K562 (cell line): ENCODE results near the gene NARF. TPM values are rescaled to one million over a fixed set of nuclear protein-coding genes. Genes with fewer than 3 reads are reported as not detected.
A peak's percentile ranks its signal among the peaks of the same experiment; 100 is the strongest.

ENCODE experiments used
- BRD4 ChIP-seq: fragments of 200-600 bp; sonication (generic); IDR thresholded peaks from 2 replicates; pipeline ENCODE4 v1.6.1; 2017; ENCODE audit warnings: inconsistent platforms
- BRF1 ChIP-seq: IDR thresholded peaks from 3 replicates; pipeline ENCODE4 v1.6.1; 2011; ENCODE audit warnings: borderline replicate concordance, mild to moderate bottlenecking; ENCODE audit not compliant: insufficient read length; ENCODE audit errors: extremely low read depth
- CGGBP1 ChIP-seq: fragments of 250-450 bp; sonication (Bioruptor Pico); IDR thresholded peaks from 2 replicates; pipeline ENCODE4 v1.9.0; 2021; ENCODE audit warnings: mild to moderate bottlenecking
- ELF1 ChIP-seq: fragments of 200-800 bp; sonication (Bioruptor generic); IDR thresholded peaks from 2 replicates; pipeline ENCODE4 v1.6.1; 2016; ENCODE audit warnings: missing genetic modification characterization, missing compliant biosample characterization
- FOXA1 ChIP-seq: fragments of 450-650 bp; IDR thresholded peaks from 2 replicates; pipeline ENCODE4 v1.6.1; 2016; ENCODE audit warnings: mild to moderate bottlenecking, borderline replicate concordance
- HDAC2 ChIP-seq: fragments of 450-650 bp; IDR thresholded peaks from 2 replicates; pipeline ENCODE4 v1.6.1; 2016; ENCODE audit warnings: mild to moderate bottlenecking
- HINFP ChIP-seq: fragments of 450-650 bp; conservative IDR thresholded peaks from 2 replicates; pipeline ENCODE4 v1.6.1; 2016; ENCODE audit warnings: missing genetic modification characterization, low read depth, mild to moderate bottlenecking, control low read depth, missing compliant biosample characterization
- HNRNPL ChIP-seq: fragments of 200-400 bp; formaldehyde crosslinking; IDR thresholded peaks from 2 replicates; pipeline ENCODE4 v1.6.1; 2017; ENCODE audit warnings: low read depth, mild to moderate bottlenecking, low read length
- IFI16 ChIP-seq: fragments of 250-450 bp; sonication (Bioruptor Pico); IDR thresholded peaks from 2 replicates; pipeline ENCODE4 v2.1.2; 2022; ENCODE audit warnings: mild to moderate bottlenecking, inconsistent platforms
- ILF3 ChIP-seq: fragments of 450-650 bp; IDR thresholded peaks from 2 replicates; pipeline ENCODE4 v1.6.1; 2018; ENCODE audit warnings: antibody characterized with exemption, mild to moderate bottlenecking, moderate library complexity, borderline replicate concordance
- KAT8 ChIP-seq: fragments of 450-650 bp; IDR thresholded peaks from 2 replicates; pipeline ENCODE4 v1.6.1; 2016; ENCODE audit warnings: low read depth, mild to moderate bottlenecking
- KDM1A ChIP-seq, 2 experiments: fragments of 450-650 bp; IDR thresholded peaks; 2 replicates each; pipeline ENCODE4 v1.6.1; 2016; ENCODE audit warnings: mild to moderate bottlenecking in 2 of 2
- MEIS2 ChIP-seq: fragments of 450-650 bp; IDR thresholded peaks from 2 replicates; pipeline ENCODE4 v1.6.1; 2014; ENCODE audit warnings: mild to moderate bottlenecking; ENCODE audit not compliant: partially characterized antibody
- OTX1 ChIP-seq: fragments of 450-650 bp; formaldehyde crosslinking; IDR thresholded peaks from 2 replicates; pipeline ENCODE4 v1.4.0; 2022; ENCODE audit warnings: mild to moderate bottlenecking
- SIX5 ChIP-seq, 2 experiments: IDR thresholded peaks; 2 replicates each; pipeline ENCODE4 v1.6.1; 2011; ENCODE audit warnings: low read length in 2 of 2, borderline replicate concordance in 1 of 2, low read depth in 1 of 2, mild to moderate bottlenecking in 1 of 2, moderate library complexity in 1 of 2; ENCODE audit not compliant: insufficient read depth in 1 of 2
- SMARCA5 ChIP-seq: fragments of 450-650 bp; IDR thresholded peaks from 2 replicates; pipeline ENCODE4 v1.6.1; 2016
- TAF15 ChIP-seq: fragments of 200-400 bp; formaldehyde crosslinking; IDR thresholded peaks from 2 replicates; pipeline ENCODE4 v1.6.1; 2017; ENCODE audit warnings: mild to moderate bottlenecking, low read depth, low read length, moderate library complexity
- YY1 ChIP-seq, 3 experiments: IDR thresholded peaks; 2 replicates each; pipeline ENCODE4 v1.6.1; 2011; ENCODE audit warnings: low read length in 2 of 3, mild to moderate bottlenecking in 2 of 3, moderate library complexity in 2 of 3, borderline replicate concordance in 1 of 3, control low read depth in 1 of 3, low read depth in 1 of 3; ENCODE audit not compliant: insufficient read depth in 3 of 3, insufficient replicate concordance in 2 of 3, control insufficient read depth in 1 of 3, insufficient read length in 1 of 3; ENCODE audit errors: extremely low read depth in 1 of 3
- ZSCAN32 ChIP-seq: fragments of 450-650 bp; formaldehyde crosslinking; IDR thresholded peaks from 2 replicates; pipeline ENCODE4 v1.4.0; 2020; ENCODE audit warnings: mild to moderate bottlenecking, moderate library complexity
- polyA plus RNA-seq, 8 experiments: library from polyadenylated mRNA; depleted of rRNA in 4 of 8; stranded (reverse) in 5 of 8; unstranded in 3 of 8; fragments of >200 nt; fragmentation: Nextera tagmentation in 2 of 8; fragmentation: Illumina TruSeq in 1 of 8; extraction: Ambion mirVana in 2 of 8; extraction: Trizol in 1 of 8; gene quantifications; 2 replicates each; pipeline versions ENCODE4 v1.2.1 to v1.2.3, GENCODE V29; 2011 to 2014; ENCODE audit warnings: inconsistent platforms in 1 of 8, missing spikeins in 1 of 8
- total RNA-seq, 7 experiments: library from RNA; depleted of rRNA in 6 of 7; stranded (reverse); fragments of >200 nt in 6 of 7; fragmentation: Illumina TruSeq in 2 of 7; extraction: Trizol in 2 of 7; gene quantifications; 2 replicates each; pipeline versions ENCODE4 v1.2.1 to v1.2.3, GENCODE V29; 2011 to 2021; ENCODE audit warnings: low replicate concordance in 1 of 7
- TF ChIP-seq, protein P1 (sequence below): fragments of 250-450 bp; sonication (Bioruptor Pico); IDR thresholded peaks from 2 replicates; pipeline ENCODE4 v1.4.0; 2020

NARF gene
- total and polyA plus RNA-seq, 9 of the 15 experiments (the other 6 are each of a cell fraction or from before 2014, with no cell fraction given), result 60.4 to 423 (median 132) TPM

DNA sequence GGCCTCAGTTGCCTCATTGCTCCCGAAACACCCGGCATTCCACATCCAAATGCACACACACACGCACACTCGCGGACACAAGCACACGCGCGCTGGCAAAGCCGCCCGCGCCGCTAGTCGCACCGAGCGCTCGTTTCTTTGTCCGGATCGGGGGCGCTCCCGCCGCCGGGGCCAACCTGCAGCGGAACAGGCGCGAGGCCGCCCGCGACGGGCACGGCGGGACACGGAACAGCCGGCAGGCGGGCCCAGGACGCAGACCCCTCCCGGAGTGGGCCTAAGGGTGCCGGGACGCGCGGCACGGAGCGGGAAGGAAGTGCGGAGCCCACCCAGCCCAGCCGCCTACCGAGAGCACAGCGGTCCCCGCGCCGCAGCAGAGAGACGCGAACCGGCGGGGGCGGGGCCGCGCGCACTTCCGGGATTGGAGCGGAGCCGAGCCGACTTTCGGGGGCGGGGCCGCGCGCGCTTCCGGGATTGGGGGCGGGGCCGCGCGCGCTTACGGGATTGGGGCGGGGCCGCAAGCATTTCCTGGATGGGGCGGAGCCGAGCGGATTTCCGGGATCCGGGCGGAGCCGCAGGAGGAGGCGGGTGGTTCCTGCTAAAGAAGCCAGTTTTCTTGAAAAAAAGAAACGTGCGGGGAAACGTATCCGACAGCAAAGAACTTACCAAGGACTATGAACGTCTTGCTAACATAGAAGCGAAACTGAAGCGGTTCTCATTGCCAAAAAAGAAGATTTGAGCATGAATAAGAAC, 8.0 kb upstream of the NARF start, which contains the start of gene CYBC1 (continued):
- TF ChIP-seq CGGBP1 (CRISPR knock-in tag), result 0 out of 2 replicates have a peak, but pooled peaks have one; percentile 38
- no peak for TF ChIP-seq OTX1 (CRISPR knock-in tag)
- TF ChIP-seq KDM1A (IDR thresholded peaks at IDR 0.05), result no peak
- no peak for TF ChIP-seq ZSCAN32 (CRISPR knock-in tag)
- TF ChIP-seq BRD4, result no peak; the same call in 1 of the 2 replicates
- TF ChIP-seq TAF15, result no peak
- no peak for TF ChIP-seq ILF3
- no peak for TF ChIP-seq MEIS2
- TF ChIP-seq SMARCA5, result no peak
- TF ChIP-seq HDAC2, result no peak
- TF ChIP-seq ELF1 (tag), result peak; percentile 100
- no peak for TF ChIP-seq YY1 (IDR thresholded peaks at IDR 0.05; ENCODE audit: borderline replicate concordance in 1 of 3, control insufficient read depth in 1 of 3, extremely low read depth in 1 of 3, insufficient read depth in 3 of 3, insufficient read length in 1 of 3, insufficient replicate concordance in 2 of 3, low read depth in 1 of 3, low read length in 2 of 3)
- no peak for TF ChIP-seq SIX5 (IDR thresholded peaks at IDR 0.05; ENCODE audit: borderline replicate concordance in 1 of 2, insufficient read depth in 1 of 2, low read depth in 1 of 2, low read length in 2 of 2)
- TF ChIP-seq KAT8, result no peak
- TF ChIP-seq IFI16, result no peak
- TF ChIP-seq, protein P1, sequence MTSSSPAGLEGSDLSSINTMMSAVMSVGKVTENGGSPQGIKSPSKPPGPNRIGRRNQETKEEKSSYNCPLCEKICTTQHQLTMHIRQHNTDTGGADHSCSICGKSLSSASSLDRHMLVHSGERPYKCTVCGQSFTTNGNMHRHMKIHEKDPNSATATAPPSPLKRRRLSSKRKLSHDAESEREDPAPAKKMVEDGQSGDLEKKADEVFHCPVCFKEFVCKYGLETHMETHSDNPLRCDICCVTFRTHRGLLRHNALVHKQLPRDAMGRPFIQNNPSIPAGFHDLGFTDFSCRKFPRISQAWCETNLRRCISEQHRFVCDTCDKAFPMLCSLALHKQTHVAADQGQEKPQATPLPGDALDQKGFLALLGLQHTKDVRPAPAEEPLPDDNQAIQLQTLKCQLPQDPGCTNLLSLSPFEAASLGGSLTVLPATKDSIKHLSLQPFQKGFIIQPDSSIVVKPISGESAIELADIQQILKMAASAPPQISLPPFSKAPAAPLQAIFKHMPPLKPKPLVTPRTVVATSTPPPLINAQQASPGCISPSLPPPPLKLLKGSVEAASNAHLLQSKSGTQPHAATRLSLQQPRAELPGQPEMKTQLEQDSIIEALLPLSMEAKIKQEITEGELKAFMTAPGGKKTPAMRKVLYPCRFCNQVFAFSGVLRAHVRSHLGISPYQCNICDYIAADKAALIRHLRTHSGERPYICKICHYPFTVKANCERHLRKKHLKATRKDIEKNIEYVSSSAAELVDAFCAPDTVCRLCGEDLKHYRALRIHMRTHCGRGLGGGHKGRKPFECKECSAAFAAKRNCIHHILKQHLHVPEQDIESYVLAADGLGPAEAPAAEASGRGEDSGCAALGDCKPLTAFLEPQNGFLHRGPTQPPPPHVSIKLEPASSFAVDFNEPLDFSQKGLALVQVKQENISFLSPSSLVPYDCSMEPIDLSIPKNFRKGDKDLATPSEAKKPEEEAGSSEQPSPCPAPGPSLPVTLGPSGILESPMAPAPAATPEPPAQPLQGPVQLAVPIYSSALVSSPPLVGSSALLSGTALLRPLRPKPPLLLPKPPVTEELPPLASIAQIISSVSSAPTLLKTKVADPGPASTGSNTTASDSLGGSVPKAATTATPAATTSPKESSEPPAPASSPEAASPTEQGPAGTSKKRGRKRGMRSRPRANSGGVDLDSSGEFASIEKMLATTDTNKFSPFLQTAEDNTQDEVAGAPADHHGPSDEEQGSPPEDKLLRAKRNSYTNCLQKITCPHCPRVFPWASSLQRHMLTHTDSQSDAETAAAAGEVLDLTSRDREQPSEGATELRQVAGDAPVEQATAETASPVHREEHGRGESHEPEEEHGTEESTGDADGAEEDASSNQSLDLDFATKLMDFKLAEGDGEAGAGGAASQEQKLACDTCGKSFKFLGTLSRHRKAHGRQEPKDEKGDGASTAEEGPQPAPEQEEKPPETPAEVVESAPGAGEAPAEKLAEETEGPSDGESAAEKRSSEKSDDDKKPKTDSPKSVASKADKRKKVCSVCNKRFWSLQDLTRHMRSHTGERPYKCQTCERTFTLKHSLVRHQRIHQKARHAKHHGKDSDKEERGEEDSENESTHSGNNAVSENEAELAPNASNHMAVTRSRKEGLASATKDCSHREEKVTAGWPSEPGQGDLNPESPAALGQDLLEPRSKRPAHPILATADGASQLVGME (CRISPR knock-in tag), result no peak
- TF ChIP-seq HINFP (tag), result no peak
- TF ChIP-seq BRF1, result no peak
- TF ChIP-seq FOXA1, result no peak
- TF ChIP-seq HNRNPL, result no peak
